Stromal cell of bone marrow (primary cell): ENCODE data around the gene MRPL22.
"Not testable (repeated sequence)": the region's sequence is repeated elsewhere in the genome, so short reads cannot be mapped to it uniquely, and the experiment has no call there.

Experiments
- DNase-seq: peaks from one replicate; pipeline ENCODE4 v3.0.0-alpha.2; 2012; ENCODE audit warnings: low read depth

Gene MRPL22

DNA sequence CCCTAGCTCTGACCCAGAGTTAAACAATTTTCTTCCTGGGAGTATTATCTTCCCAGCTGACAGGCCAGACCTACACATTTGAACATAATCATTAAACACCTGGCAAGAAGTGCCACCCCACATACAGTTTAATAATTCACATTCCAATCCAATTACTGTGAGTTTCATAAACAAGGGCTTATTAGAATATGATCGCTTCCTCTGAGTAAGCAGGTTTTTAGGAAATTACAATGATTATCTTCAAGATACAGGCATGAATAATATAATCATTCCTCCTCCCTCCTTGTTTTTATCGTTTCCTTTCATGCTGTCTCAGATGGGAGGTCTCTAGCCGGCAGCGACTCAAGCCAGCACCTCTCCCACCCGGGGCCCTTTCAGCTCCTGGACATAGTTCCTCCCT, 56.9 kb downstream of the MRPL22 start:
- no peak for DNase-seq

- DNase-seq: no peak
Measured at GRCh38 chr5:154999865-155000264, 59.0 kb downstream of the MRPL22 start.

GRCh38 chr5:155001523-155001922, 60.6 kb downstream of the MRPL22 start:
- DNase-seq: no peak

- not testable (repeated sequence) for DNase-seq
Measured at GRCh38 chr5:155002722-155003121, 61.8 kb downstream of the MRPL22 start.

- no peak for DNase-seq
Measured at GRCh38 chr5:155004138-155004744, 63.4 kb downstream of the MRPL22 start.

GRCh38 chr5:155006265-155006664, 65.4 kb downstream of the MRPL22 start:
- not testable (repeated sequence) for DNase-seq

GRCh38 chr5:155008669-155009068, 67.8 kb downstream of the MRPL22 start:
- DNase-seq: no peak

- DNase-seq: no peak
Measured at GRCh38 chr5:155010881-155011280, 70.0 kb downstream of the MRPL22 start.

GRCh38 chr5:155013526-155013925, 72.7 kb downstream of the MRPL22 start, which contains the start of gene KIF4B:
Gene KIF4B (plus strand): TSS chr5:155013755. CDS start chr5:155013860, 105 bp downstream.
- DNase-seq: no peak

DNA sequence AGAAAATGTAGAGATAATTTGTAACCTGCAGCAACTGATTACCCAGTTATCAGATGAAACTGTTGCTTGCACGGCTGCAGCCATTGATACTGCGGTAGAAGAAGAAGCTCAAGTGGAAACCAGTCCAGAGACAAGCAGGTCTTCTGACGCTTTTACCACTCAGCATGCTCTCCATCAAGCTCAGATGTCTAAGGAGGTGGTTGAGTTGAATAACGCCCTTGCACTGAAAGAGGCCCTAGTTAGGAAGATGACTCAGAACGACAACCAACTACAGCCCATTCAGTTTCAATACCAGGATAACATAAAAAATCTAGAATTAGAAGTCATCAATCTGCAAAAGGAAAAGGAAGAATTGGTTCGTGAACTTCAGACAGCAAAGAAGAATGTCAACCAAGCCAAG, 74.4 kb downstream of the MRPL22 start:
- DNase-seq: no peak

GRCh38 chr5:155017610-155018009, 76.7 kb downstream of the MRPL22 start:
- DNase-seq: no peak
